Neuronal stem cell (in vitro differentiated cells): ENCODE measurements around the gene AATF.
A peak's percentile ranks its signal among the peaks of the same experiment; 100 is the strongest.

Experiments used
- DNase-seq: peaks from one replicate; pipeline ENCODE4 v3.0.0-alpha.2; 2013; ENCODE audit warnings: low spot score
- H2AFZ ChIP-seq: one replicate; pipeline ENCODE4 v1.6.1; 2013; ENCODE audit warnings: mild to moderate bottlenecking, low read length, inconsistent platforms
- H2AK5ac ChIP-seq: 2 replicates; pipeline ENCODE4 v1.6.1; 2013; ENCODE audit warnings: low read depth, mild to moderate bottlenecking, inconsistent platforms, low read length, moderate library complexity, mixed read lengths
- H2BK120ac ChIP-seq: 2 replicates; pipeline ENCODE4 v1.6.1; 2013; ENCODE audit warnings: low read depth, mild to moderate bottlenecking, inconsistent platforms, low read length, moderate library complexity, mixed read lengths
- H2BK12ac ChIP-seq: one replicate; pipeline ENCODE4 v1.6.1; 2013; ENCODE audit warnings: low read length, inconsistent platforms
- H2BK15ac ChIP-seq: 2 replicates; pipeline ENCODE4 v1.6.1; 2013; ENCODE audit warnings: mild to moderate bottlenecking, low read length, inconsistent platforms, mixed read lengths
- H2BK5ac ChIP-seq: one replicate; pipeline ENCODE4 v1.6.1; 2013; ENCODE audit warnings: inconsistent platforms, mild to moderate bottlenecking, low read length, moderate library complexity
- H3K14ac ChIP-seq: one replicate; pipeline ENCODE4 v1.6.1; 2013; ENCODE audit warnings: low read length, inconsistent platforms
- H3K18ac ChIP-seq: 2 replicates; pipeline ENCODE4 v1.6.1; 2013; ENCODE audit warnings: low read length, inconsistent platforms
- H3K23ac ChIP-seq: 2 replicates; pipeline ENCODE4 v1.6.1; 2013; ENCODE audit warnings: low read depth, mild to moderate bottlenecking, mixed read lengths, low read length, inconsistent platforms; ENCODE audit not compliant: poor library complexity
- H3K27ac ChIP-seq: replicated peaks from 3 replicates; pipeline ENCODE4 v1.5.1; 2013; ENCODE audit warnings: low read length, inconsistent platforms
- H3K27me3 ChIP-seq, 3 experiments: 2 replicates each; pipeline ENCODE4 v1.6.1; 2013; ENCODE audit warnings: low read length in 3 of 3, mild to moderate bottlenecking in 2 of 3, inconsistent platforms in 1 of 3, low read depth in 1 of 3, mixed read lengths in 1 of 3, moderate library complexity in 1 of 3; ENCODE audit not compliant: control insufficient read depth in 3 of 3, insufficient read depth in 3 of 3
- H3K36me3 ChIP-seq, 2 donors: replicated peaks in 1 of 2; 2 replicates each; pipeline ENCODE4 v1.6.1; 2013; ENCODE audit warnings: low read length in 2 of 2; ENCODE audit not compliant: control insufficient read depth in 2 of 2, insufficient read depth in 2 of 2
- H3K4ac ChIP-seq: 2 replicates; pipeline ENCODE4 v1.6.1; 2013; ENCODE audit warnings: inconsistent platforms, mild to moderate bottlenecking, low read length, moderate library complexity
- H3K4me1 ChIP-seq, 2 donors: 1 replicate in 1 of 2; 2 replicates in 1 of 2; pipeline ENCODE4 v1.6.1; 2013; ENCODE audit warnings: low read length in 2 of 2, low read depth in 1 of 2; ENCODE audit not compliant: control insufficient read depth in 2 of 2, insufficient read depth in 1 of 2
- H3K4me2 ChIP-seq: one replicate; pipeline ENCODE4 v1.6.1; 2013; ENCODE audit warnings: mild to moderate bottlenecking, low read length, inconsistent platforms; ENCODE audit not compliant: insufficient read depth, poor library complexity, severe bottlenecking
- H3K4me3 ChIP-seq, 2 donors: 2 replicates each; pipeline ENCODE4 v1.5.1; 2013; ENCODE audit warnings: low read length in 2 of 2, mild to moderate bottlenecking in 2 of 2, inconsistent platforms in 1 of 2, moderate library complexity in 1 of 2
- H3K79me1 ChIP-seq: one replicate; pipeline ENCODE4 v1.6.1; 2013; ENCODE audit warnings: low read depth, mild to moderate bottlenecking, inconsistent platforms, low read length, moderate library complexity
- H3K9ac ChIP-seq: one replicate; pipeline ENCODE4 v1.6.1; 2013; ENCODE audit warnings: mild to moderate bottlenecking, low read depth, low read length, inconsistent platforms; ENCODE audit not compliant: poor library complexity
- H3K9me3 ChIP-seq, 2 donors: replicated peaks in 1 of 2; 2 replicates each; pipeline versions ENCODE3 to v1.6.1; 2013; ENCODE audit warnings: low read length in 2 of 2, mild to moderate bottlenecking in 2 of 2, inconsistent platforms in 1 of 2, low read depth in 1 of 2, mixed read lengths in 1 of 2, moderate library complexity in 1 of 2; ENCODE audit not compliant: control insufficient read depth in 2 of 2, insufficient read depth in 1 of 2
- H4K8ac ChIP-seq: one replicate; pipeline ENCODE4 v1.6.1; 2013; ENCODE audit warnings: low read depth, mild to moderate bottlenecking, inconsistent platforms, low read length, moderate library complexity
- H4K91ac ChIP-seq: one replicate; pipeline ENCODE4 v1.6.1; 2013; ENCODE audit warnings: low read length, low read depth, mild to moderate bottlenecking, inconsistent platforms; ENCODE audit not compliant: poor library complexity
- WGBS, 2 donors: extraction: QIAGEN DNeasy Blood & Tissue Kit; methylation state at CpG; one replicate each; pipeline ENCODE4 v1.1.7; 2013; ENCODE audit warnings: missing lambda C conversion rate in 2 of 2, mixed read lengths in 1 of 2; ENCODE audit not compliant: insufficient read length in 2 of 2, insufficient replicate concordance in 1 of 2; ENCODE audit errors: extremely low coverage in 2 of 2; 5-methylcytosine and 5-hydroxymethylcytosine counted together

The AATF gene

GRCh38 chr17:37079065-37079708 lies 130.4 kb downstream of the AATF start:
- H3K4me1 ChIP-seq = peaks cover 0 to 7% of the 10 kb centered on the region in 2 donors
- no CpG with 5 or more reads among the region's 2 CpGs for WGBS, 2 donors
- peaks cover 0 to under 1% of the 10 kb centered on the region in 2 donors for H3K36me3 ChIP-seq
- H2BK120ac ChIP-seq = no peak overlapping the region
- H3K4me2 ChIP-seq = no peak overlapping the region
- H3K9ac ChIP-seq = no peak overlapping the region
- no peaks in the 10 kb centered on the region for H3K79me1 ChIP-seq
- no peaks in the 10 kb centered on the region for H3K27me3 ChIP-seq
- H3K4ac ChIP-seq = no peak overlapping the region
- no peak overlapping the region for H2AFZ ChIP-seq
- no peak overlapping the region for H3K27ac ChIP-seq
- H4K91ac ChIP-seq = no peak overlapping the region
- DNase-seq = no peak
- H3K9me3 ChIP-seq = peaks cover 0 to 6% of the 10 kb centered on the region in 2 donors
- no peak overlapping the region for H3K14ac ChIP-seq
- no peak overlapping the region for H2BK15ac ChIP-seq
- H3K18ac ChIP-seq = no peak overlapping the region
- no peak overlapping the region for H2AK5ac ChIP-seq
- no peak overlapping the region for H2BK5ac ChIP-seq
- no peak overlapping the region for H3K23ac ChIP-seq
- H2BK12ac ChIP-seq = no peak overlapping the region
- H4K8ac ChIP-seq = no peak overlapping the region
- H3K4me3 ChIP-seq = no peak overlapping the region

- WGBS, 2 donors = no CpG with 5 or more reads among the region's 1 CpG
- H2AK5ac ChIP-seq = no peak overlapping the region
- DNase-seq = no peak
Measured at GRCh38 chr17:37079735-37080134, 131.0 kb downstream of the AATF start.

GRCh38 chr17:37081287-37081686 lies 132.5 kb downstream of the AATF start:
- DNase-seq = no peak
- WGBS, 2 donors = no CpG with 5 or more reads among the region's 5 CpGs
- no peak overlapping the region for H3K4ac ChIP-seq

More at GRCh38 chr17:37079735-37080134, 131.0 kb downstream of the AATF start:
- Histone ChIP-seq H2BK12ac (no peak overlapping the region), H3K4me1 (peaks cover 0 to 7% of the 10 kb centered on the region in 2 donors), H3K9ac (no peak overlapping the region), H3K27me3 (no peaks in the 10 kb centered on the region), H2BK5ac (no peak overlapping the region), H3K18ac (no peak overlapping the region), H3K4me3 (no peak overlapping the region), H3K27ac (no peak overlapping the region), H3K14ac (no peak overlapping the region), H4K8ac (no peak overlapping the region), H2BK15ac (no peak overlapping the region), H3K23ac (no peak overlapping the region), H2BK120ac (no peak overlapping the region), H3K79me1 (no peaks in the 10 kb centered on the region), H3K4ac (no peak overlapping the region), H3K9me3 (peaks cover 0 to 6% of the 10 kb centered on the region in 2 donors), H3K4me2 (no peak overlapping the region), H3K36me3 (peaks cover 1 to 6% of the 10 kb centered on the region in 2 donors), H2AFZ (no peak overlapping the region), H4K91ac (no peak overlapping the region)

GRCh38 chr17:37082311-37082860 lies 133.6 kb downstream of the AATF start:
- Histone ChIP-seq H3K27me3 (no peaks in the 10 kb centered on the region), H2BK12ac (no peak overlapping the region), H3K18ac (peak overlapping the region; percentile 17), H4K8ac (no peak overlapping the region), H3K4me2 (no peak overlapping the region), H2AK5ac (no peak overlapping the region), H3K4me1 (peaks cover 0 to 7% of the 10 kb centered on the region in 2 donors), H3K79me1 (no peaks in the 10 kb centered on the region), H3K23ac (no peak overlapping the region), H4K91ac (no peak overlapping the region), H3K9me3 (peaks cover 0 to 6% of the 10 kb centered on the region in 2 donors), H3K9ac (no peak overlapping the region), H3K14ac (no peak overlapping the region), H2BK5ac (no peak overlapping the region), H2BK120ac (no peak overlapping the region), H3K27ac (no peak overlapping the region), H2BK15ac (no peak overlapping the region), H3K4me3 (no peak overlapping the region), H3K4ac (no peak overlapping the region), H2AFZ (no peak overlapping the region), H3K36me3 (peaks cover 23 to 33% of the 10 kb centered on the region in 2 donors)
- DNase-seq = no peak
- no CpG with 5 or more reads among the region's 8 CpGs for WGBS, 2 donors

More at GRCh38 chr17:37081287-37081686, 132.5 kb downstream of the AATF start:
- Histone ChIP-seq H3K79me1 (no peaks in the 10 kb centered on the region), H3K9me3 (peaks cover 0 to 6% of the 10 kb centered on the region in 2 donors), H3K18ac (no peak overlapping the region), H3K14ac (no peak overlapping the region), H3K4me3 (no peak overlapping the region), H4K91ac (no peak overlapping the region), H2BK120ac (no peak overlapping the region), H2BK12ac (no peak overlapping the region), H3K4me1 (peaks cover 0 to 7% of the 10 kb centered on the region in 2 donors), H3K27ac (no peak overlapping the region), H2BK15ac (no peak overlapping the region), H3K23ac (no peak overlapping the region), H2AK5ac (no peak overlapping the region), H2AFZ (no peak overlapping the region), H4K8ac (no peak overlapping the region), H3K36me3 (peaks cover 14 to 22% of the 10 kb centered on the region in 2 donors), H3K27me3 (no peaks in the 10 kb centered on the region), H3K9ac (no peak overlapping the region), H2BK5ac (no peak overlapping the region), H3K4me2 (no peak overlapping the region)
